B cell (primary cell): ENCODE measurements around the gene ZP1.

Experiments
- EZH2 ChIP-seq: IDR thresholded peaks from 2 replicates; pipeline ENCODE4 v1.6.1; 2012; ENCODE audit warnings: borderline replicate concordance, low read depth, mild to moderate bottlenecking, moderate library complexity, low read length; ENCODE audit not compliant: insufficient read depth, poor library complexity, severe bottlenecking
- TF ChIP-seq, protein P1 (sequence below): fragments of 200-600 bp; IDR thresholded peaks from one replicate; pipeline ENCODE4 v1.8.0; 2022; ENCODE audit warnings: antibody characterized with exemption, mild to moderate bottlenecking

DNA sequence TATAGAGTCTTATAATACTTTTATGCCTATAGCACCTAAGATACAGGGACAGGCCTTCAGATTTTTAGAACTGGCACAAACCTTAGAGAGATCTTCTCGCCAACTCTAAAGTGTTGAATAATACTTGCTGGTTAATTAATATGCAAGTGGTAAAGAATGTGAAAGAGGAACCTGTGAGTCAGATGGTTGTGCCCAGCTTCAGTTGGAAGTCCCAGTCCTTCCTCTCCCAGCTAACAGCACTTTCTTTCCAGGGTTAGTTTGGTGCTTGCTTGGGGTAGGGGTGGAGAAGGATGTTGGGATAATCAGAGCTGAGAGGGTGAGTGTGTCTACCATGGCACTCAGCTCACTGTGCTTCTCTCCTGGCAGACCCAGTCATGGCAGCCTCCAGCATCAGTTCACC, 52.0 kb downstream of the ZP1 start:
- TF ChIP-seq, protein P1, sequence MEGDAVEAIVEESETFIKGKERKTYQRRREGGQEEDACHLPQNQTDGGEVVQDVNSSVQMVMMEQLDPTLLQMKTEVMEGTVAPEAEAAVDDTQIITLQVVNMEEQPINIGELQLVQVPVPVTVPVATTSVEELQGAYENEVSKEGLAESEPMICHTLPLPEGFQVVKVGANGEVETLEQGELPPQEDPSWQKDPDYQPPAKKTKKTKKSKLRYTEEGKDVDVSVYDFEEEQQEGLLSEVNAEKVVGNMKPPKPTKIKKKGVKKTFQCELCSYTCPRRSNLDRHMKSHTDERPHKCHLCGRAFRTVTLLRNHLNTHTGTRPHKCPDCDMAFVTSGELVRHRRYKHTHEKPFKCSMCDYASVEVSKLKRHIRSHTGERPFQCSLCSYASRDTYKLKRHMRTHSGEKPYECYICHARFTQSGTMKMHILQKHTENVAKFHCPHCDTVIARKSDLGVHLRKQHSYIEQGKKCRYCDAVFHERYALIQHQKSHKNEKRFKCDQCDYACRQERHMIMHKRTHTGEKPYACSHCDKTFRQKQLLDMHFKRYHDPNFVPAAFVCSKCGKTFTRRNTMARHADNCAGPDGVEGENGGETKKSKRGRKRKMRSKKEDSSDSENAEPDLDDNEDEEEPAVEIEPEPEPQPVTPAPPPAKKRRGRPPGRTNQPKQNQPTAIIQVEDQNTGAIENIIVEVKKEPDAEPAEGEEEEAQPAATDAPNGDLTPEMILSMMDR, result no peak
- TF ChIP-seq EZH2, result no peak
